Tongue (tissue), 2 donors: ENCODE data around the gene SSU72. TPM values are rescaled to one million over a fixed set of nuclear protein-coding genes. Genes with fewer than 3 reads are reported as not detected.
"Not testable (repeated sequence)": the region's sequence is repeated elsewhere in the genome, so short reads cannot be mapped to it uniquely, and the experiment has no call there.

Experiments
- DNase-seq: peaks from one replicate; pipeline ENCODE4 v3.0.0-alpha.2; 2015
- total RNA-seq: library from RNA; depleted of rRNA; stranded (reverse); fragments of >200 nt; gene quantifications from one replicate; pipeline ENCODE4 v1.2.3, GENCODE V29; 2014

The SSU72 gene
- total RNA-seq, 1 donor from 2014 or later, result 55.7 TPM

GRCh38 chr1:1540818-1541628 is 33.6 kb downstream of the SSU72 start:
- DNase-seq, result no peak

DNA sequence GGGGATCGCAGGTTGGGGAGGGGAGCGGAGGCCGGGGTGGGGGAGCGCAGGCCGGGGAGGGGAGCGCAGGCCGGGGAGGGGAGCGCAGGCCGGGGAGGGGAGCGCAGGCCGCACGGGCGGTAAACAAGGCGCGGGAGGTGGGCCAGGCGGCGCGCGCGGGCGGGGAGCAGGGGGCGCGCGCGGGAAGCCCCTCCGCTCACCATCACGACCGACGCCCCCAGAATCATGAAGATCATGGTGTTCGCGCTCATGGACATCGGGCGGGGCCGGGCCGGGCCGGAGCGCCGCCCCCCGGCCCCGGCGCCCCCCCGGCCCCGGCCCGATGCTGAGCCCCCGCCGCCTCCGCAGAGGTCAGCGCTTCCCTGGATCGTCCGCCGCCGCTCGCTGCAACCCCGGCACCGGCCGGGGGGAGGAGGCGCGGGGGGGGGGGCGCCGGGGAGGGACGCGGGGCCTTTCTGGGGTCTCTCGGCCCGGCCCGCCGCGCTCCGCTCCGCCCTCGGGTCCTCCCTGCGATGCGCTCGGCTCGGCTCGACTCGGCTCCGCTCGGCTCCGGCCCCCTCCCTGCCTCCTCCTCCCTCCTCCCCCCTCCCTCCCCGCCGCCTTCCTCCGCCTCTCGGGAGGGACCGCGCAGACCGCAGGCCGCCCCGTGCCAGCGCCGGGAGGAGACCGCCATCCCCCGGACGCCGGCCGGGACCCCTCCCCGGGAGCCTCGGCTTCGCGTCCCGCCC is 34.4 kb downstream of the SSU72 start, which contains the start of gene TMEM240:
TSS of gene TMEM240 (minus strand) at position 535 of the 728 bp plus-strand sequence. CDS start at position 257, 278 bp downstream.
- peak; percentile 89 for DNase-seq

GRCh38 chr1:1539310-1540089 is 35.2 kb downstream of the SSU72 start:
- peak; percentile 45 for DNase-seq

DNA sequence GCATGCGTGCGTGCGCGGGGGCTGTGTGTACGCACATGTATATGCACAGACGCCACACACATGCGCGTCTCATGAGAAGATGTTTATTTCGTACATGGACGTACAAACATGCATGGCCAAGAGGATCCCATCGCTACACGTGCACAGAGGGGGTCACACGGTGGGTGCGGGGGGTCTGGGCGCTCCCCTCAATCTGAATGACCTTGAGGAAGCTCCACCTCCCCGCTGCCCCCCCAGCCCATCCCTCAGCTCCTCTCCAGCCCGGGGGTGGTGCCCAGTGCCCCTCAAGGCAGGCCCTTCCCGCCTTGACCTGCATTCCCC is 35.7 kb downstream of the SSU72 start:
- DNase-seq, result no peak

GRCh38 chr1:1538334-1538733 is 36.3 kb downstream of the SSU72 start:
- DNase-seq, result no peak

GRCh38 chr1:1537626-1538250 is 36.9 kb downstream of the SSU72 start:
- no peak for DNase-seq

- no peak for DNase-seq
Measured at GRCh38 chr1:1536938-1537546, 37.6 kb downstream of the SSU72 start.

GRCh38 chr1:1536019-1536937 is 38.4 kb downstream of the SSU72 start:
- DNase-seq, result no peak

- no peak for DNase-seq
Measured at GRCh38 chr1:1535201-1536018, 39.3 kb downstream of the SSU72 start.

GRCh38 chr1:1534401-1535154 is 40.1 kb downstream of the SSU72 start:
- DNase-seq, result no peak

GRCh38 chr1:1533894-1534291 is 40.8 kb downstream of the SSU72 start:
- not testable (repeated sequence) for DNase-seq

- DNase-seq, result not testable (repeated sequence)
Measured at GRCh38 chr1:1533176-1533893, 41.3 kb downstream of the SSU72 start.

DNA sequence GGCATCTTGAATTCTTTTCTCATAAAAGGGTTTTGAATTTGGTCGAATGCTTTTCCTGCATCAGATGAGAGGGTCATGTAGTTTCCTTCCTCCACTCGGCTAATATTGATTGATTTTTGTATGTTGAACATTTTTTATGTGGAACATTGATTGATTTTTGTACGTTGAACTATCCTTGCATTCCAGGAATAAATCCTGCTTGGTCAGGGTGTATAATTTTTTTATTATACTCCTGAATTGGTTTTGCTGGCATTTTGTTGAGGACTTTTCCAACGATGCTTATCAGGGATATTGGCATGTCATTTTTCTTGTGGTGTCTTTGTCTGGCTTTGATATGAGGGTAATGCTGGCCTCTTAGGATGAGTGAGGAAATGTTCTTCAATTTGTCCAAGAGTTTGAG is 42.7 kb downstream of the SSU72 start:
- DNase-seq, result no peak

DNA sequence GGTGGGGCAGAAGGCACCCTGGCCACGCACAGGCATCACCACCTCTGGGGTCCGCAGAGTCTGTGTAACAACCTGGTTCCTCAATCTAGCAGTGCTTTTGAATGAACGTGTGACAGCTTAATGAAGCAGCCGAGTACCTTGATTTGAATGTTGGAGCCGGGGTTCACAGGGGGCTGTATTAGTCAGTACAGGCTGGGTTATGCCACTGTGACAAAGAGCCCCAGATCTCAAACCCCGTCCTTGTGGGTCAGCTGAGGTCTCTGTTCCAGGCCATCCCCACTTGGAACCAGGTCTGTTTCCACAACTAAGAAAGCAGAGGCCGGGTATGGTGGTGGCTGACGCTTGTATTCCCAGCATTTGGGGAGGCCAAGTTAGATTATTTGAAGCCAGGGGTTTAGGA is 44.7 kb downstream of the SSU72 start:
- DNase-seq, result no peak

- no peak for DNase-seq
Measured at GRCh38 chr1:1529321-1529720, 45.3 kb downstream of the SSU72 start.

DNA sequence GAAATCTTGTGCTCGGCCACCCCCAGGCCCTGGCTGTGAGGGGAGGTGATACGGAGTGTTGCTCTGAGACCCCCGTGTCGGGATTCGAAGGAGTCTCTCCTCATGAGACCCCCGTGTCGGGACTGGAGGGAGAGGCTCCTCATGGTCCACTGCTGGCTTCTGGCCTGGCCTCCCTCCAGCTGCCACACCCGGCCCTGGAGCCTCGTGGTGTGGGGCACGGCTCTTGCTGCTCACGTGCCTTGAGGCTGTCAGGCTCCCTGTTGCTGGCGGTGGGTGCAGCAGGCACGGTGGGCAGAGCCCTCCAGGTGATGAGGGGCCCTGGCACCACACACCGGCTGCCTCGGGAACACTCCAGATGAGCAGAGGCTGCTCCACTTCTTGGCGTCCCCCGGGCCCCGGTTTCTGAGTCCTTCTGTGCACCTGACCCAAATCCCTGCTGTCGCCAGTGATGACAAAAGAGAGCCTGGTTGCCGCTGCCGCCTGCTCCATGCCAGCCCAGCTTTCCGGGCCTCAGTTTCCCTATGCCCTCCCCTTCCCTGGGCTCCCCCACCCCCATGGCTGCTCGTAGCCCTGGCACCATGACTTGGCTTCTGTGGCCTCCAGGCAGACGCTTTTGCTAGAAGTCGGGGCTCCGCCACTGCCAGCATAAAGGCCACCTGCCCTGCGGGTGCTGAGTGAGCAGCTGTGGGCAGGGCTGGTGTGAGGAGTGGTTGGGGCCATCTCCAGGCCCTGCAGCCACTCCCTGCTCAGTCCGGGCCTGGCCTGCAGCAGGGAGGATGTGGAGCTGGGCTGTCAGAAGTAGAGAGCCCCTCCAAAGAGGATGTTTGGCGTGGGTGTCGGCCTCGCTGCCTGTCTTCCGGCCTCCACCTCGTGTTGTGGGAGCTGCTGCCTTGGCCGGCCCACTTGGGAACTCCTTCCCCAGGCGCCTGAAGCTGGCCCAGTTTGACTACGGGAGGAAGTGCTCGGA is 46.1 kb downstream of the SSU72 start:
- no peak for DNase-seq
